Activated CD4-positive, alpha-beta T cell treated with anti-CD3 and anti-CD28 coated beads, Interleukin-2, amount 50 U/mL, for 48 hours (primary cell): ENCODE measurements around the gene OR52A5.

Experiments
- DNase-seq, 2 experiments: peaks; one replicate each; pipeline ENCODE4 v3.0.0-alpha.2; 2020

Gene OR52A5

DNA sequence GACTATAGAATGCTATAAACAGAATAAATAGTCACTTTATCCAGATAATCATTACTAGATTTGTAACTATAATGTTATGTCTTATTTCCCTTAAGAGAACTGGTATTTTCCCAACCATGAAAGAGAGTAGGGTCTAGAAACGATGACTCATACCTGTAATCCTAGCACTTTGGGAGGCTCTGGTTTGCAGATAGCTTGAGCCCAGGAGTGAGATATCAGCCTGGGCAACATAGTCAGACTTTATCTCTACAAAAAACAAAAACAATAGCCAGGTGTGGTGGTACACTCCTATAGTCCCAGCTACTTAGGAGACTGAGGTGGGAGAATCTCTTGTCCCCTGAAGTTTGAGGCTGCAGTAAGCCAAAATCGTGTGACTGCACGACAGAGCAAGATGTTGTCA is 30.9 kb downstream of the OR52A5 start:
- DNase-seq = no peak

DNA sequence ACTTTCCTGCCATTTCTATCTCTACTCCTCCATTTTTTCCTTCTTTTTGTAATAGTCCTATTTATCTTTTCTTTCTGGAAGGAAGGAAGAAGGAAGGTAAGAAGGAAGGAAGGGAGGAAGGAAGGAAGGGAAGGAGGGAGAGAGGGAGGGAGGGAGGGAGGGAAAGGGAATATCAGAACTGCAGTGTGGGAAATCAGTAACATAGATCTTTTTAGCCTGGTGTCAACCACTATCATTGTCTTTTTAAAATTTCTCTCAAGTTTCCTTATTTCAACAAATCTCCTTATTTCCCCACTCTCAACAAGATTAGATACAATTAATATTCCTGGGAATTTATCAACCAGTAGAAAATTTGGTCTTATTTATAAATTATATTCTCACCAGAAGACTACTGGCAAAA is 35.1 kb downstream of the OR52A5 start:
- no peak for DNase-seq

DNA sequence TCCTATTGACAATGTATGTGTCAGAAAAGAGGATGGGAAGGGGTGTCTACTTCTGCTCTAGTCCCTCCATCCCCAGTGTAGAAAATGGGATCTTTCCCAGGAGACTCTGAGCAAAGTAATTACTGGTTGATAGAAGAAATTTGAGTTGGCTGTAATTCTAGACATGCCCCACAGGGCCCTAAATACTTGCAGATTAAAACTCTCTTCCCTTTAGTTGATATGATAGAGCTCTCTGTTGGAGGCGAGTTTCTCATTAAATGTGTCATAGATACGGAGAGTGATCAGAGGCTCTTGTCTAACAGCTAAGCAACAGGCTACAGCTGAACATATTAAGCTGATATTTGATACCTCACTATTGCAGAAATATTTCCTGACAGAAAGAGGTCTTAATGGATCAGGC is 35.9 kb downstream of the OR52A5 start:
- DNase-seq = no peak

- no peak for DNase-seq
Measured at GRCh38 chr11:5096011-5096410, 42.1 kb downstream of the OR52A5 start.

- no peak for DNase-seq
Measured at GRCh38 chr11:5092821-5093585, 45.2 kb downstream of the OR52A5 start.

GRCh38 chr11:5090668-5091067 is 47.5 kb downstream of the OR52A5 start:
- no peak for DNase-seq

DNA sequence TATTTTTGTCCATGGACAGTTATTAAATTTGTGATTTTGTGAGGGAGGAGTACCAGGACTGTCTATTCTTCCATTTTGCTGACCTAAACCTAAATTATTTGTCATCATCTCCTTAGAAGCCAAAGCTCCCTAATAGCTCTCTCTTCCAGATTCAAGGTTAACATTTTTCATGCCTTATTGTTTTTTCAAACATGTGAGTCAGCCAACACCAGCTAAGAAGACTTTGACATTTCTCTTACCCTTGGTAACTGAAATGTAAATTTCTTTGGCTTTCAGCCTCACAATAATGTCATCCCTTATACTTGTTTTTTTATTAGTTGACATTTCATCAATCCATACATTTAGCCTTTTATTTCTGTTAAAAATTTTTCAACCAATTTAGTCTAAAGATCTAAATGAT is 49.6 kb downstream of the OR52A5 start:
- DNase-seq = no peak

GRCh38 chr11:5083602-5084001 is 54.6 kb downstream of the OR52A5 start:
- no peak for DNase-seq

- DNase-seq = no peak
Measured at GRCh38 chr11:5081405-5081804, 56.8 kb downstream of the OR52A5 start.
